ENCODE data around the gene THUMPD1.
"Not testable (repeated sequence)": the region's sequence is repeated elsewhere in the genome, so short reads cannot be mapped to it uniquely, and the experiment has no call there.

THUMPD1 gene

GRCh38 chr16:20763461-20764232, 22.0 kb upstream of the THUMPD1 start, which contains the start of gene ACSM3:
TSS of gene ACSM3 (plus strand) at chr16:20764014. CDS start at chr16:20770035, 6,021 bp downstream.
- TF ChIP-seq, protein P1, sequence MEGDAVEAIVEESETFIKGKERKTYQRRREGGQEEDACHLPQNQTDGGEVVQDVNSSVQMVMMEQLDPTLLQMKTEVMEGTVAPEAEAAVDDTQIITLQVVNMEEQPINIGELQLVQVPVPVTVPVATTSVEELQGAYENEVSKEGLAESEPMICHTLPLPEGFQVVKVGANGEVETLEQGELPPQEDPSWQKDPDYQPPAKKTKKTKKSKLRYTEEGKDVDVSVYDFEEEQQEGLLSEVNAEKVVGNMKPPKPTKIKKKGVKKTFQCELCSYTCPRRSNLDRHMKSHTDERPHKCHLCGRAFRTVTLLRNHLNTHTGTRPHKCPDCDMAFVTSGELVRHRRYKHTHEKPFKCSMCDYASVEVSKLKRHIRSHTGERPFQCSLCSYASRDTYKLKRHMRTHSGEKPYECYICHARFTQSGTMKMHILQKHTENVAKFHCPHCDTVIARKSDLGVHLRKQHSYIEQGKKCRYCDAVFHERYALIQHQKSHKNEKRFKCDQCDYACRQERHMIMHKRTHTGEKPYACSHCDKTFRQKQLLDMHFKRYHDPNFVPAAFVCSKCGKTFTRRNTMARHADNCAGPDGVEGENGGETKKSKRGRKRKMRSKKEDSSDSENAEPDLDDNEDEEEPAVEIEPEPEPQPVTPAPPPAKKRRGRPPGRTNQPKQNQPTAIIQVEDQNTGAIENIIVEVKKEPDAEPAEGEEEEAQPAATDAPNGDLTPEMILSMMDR (IDR thresholded peaks at IDR 0.05; ENCODE audit: extremely low read depth, insufficient read depth, missing control alignments), result no peak
- in situ Hi-C loops (cut with MboI; ENCODE audit: low pct_unique_long_range_greater_than_20kb, low sequenced_read_pairs, unreplicated experiment), result no loop called here
- DNase-seq (ENCODE audit: low spot score), result peak; percentile 89

DNA sequence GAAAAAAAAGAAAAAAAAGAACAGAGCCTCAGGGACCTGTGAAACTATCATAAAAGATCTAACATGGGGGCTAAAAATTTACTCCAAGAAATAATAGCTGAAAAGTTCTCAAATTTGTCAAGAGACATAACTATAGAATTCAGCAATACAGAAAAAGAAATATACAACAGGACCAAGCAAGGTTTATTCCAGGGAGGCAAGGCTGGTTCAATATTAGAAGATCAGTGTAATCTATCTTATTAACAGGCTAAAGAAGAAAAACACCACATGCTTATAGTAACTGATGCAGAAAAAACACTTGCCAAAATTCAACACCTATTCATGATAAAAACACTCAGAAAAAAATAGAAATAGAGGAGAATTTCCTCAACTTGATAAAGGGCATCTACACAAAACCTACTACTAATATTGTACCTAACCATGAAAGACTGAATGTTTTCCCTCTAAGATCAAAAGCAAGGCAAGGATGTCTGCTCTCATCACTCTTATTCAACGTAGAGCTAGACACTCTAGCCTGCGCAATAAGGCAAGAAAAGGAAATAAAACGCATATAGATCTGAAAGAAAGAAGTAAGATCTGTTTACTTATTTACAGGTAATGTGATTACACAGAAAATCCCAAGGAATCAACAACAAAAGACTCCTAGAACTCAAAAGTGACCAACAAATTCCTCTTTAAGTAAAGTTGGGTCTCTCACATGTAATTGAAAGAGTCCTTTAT, 20.9 kb upstream of the THUMPD1 start:
- DNase-seq (ENCODE audit: low spot score), result no peak
- TF ChIP-seq, protein P1 (IDR thresholded peaks at IDR 0.05; ENCODE audit: extremely low read depth, insufficient read depth, missing control alignments), result no peak
- in situ Hi-C loops (cut with MboI; ENCODE audit: low pct_unique_long_range_greater_than_20kb, low sequenced_read_pairs, unreplicated experiment), result no loop called here

DNA sequence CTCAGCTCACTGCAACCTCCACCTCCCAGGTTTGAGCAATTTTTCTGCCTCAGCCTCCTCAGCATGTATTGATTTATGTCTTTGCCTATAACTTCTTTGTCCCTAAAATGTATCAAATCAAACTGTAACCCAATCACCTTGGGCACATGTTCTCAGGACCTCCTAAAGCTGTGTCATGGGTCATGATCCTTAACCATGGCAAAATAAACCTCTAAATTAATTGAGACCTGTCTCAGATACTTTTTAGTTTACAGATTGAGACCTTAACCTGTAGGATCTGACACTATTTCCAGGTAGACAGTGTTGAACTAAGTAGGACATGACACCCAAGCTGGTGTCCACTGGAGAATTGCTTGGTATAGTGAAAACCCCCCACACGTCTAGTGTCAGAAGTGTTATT, 19.6 kb upstream of the THUMPD1 start:
- TF ChIP-seq, protein P1 (IDR thresholded peaks at IDR 0.05; ENCODE audit: extremely low read depth, insufficient read depth, missing control alignments), result no peak
- DNase-seq (ENCODE audit: low spot score), result no peak
- in situ Hi-C loops (cut with MboI; ENCODE audit: low pct_unique_long_range_greater_than_20kb, low sequenced_read_pairs, unreplicated experiment), result no loop called here

GRCh38 chr16:20760346-20760745, 18.7 kb upstream of the THUMPD1 start:
- TF ChIP-seq, protein P1 (IDR thresholded peaks at IDR 0.05; ENCODE audit: extremely low read depth, insufficient read depth, missing control alignments), result no peak
- no peak for DNase-seq (ENCODE audit: low spot score)
- in situ Hi-C loops (cut with MboI; ENCODE audit: low pct_unique_long_range_greater_than_20kb, low sequenced_read_pairs, unreplicated experiment), result no loop called here

- DNase-seq (ENCODE audit: low spot score); in situ Hi-C loops (cut with MboI; ENCODE audit: low pct_unique_long_range_greater_than_20kb, low sequenced_read_pairs, unreplicated experiment): not testable (repeated sequence)
These were observed 14.2 kb upstream of the THUMPD1 start for GRCh38 chr16:20755799-20756198.

DNA sequence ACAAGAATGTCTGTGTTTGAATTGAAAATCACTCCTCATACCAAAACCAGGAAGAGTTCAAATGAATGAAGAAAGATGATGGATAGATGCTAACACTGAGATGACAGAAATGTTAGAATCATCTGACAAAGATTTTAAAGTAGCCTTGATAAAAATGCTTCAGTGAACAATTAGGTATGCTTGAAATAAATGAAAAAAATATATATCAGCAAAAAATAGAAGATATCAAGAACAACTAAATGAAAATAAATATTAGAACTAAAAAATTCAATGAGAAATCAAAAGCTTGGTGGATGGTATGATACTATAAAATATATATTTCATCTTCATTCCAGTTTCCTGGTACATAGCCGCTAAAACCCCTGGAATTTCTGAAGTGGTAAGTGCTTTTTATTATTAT, 13.6 kb upstream of the THUMPD1 start:
- TF ChIP-seq, protein P1 (IDR thresholded peaks at IDR 0.05; ENCODE audit: extremely low read depth, insufficient read depth, missing control alignments), result no peak
- DNase-seq (ENCODE audit: low spot score), result no peak
- in situ Hi-C loops (cut with MboI; ENCODE audit: low pct_unique_long_range_greater_than_20kb, low sequenced_read_pairs, unreplicated experiment), result no loop called here

GRCh38 chr16:20753727-20754126, 12.1 kb upstream of the THUMPD1 start:
- DNase-seq (ENCODE audit: low spot score), result no peak
- in situ Hi-C loops (cut with MboI; ENCODE audit: low pct_unique_long_range_greater_than_20kb, low sequenced_read_pairs, unreplicated experiment), result no loop called here
- TF ChIP-seq, protein P1 (IDR thresholded peaks at IDR 0.05; ENCODE audit: extremely low read depth, insufficient read depth, missing control alignments), result no peak
